Aorta (tissue), 5 donors: ENCODE data around the gene PLPP6. TPM values are rescaled to one million over a fixed set of nuclear protein-coding genes. Genes with fewer than 3 reads are reported as not detected.
A peak's percentile ranks its signal among the peaks of the same experiment; 100 is the strongest.
"Not testable (repeated sequence)": the region's sequence is repeated elsewhere in the genome, so short reads cannot be mapped to it uniquely, and the experiment has no call there.

Source experiments
- ATAC-seq: fragments of 200-7000 bp; cut with Tn5 transposase; one replicate; pipeline ENCODE4 v1.9.1; 2022; ENCODE audit warnings: moderate library complexity; ENCODE audit not compliant: low FRiP score
- DNase-seq, 2 donors: peaks; one replicate each; pipeline ENCODE4 v3.0.0-alpha.2; 2020
- H3K27ac ChIP-seq, 2 donors: one replicate each; pipeline ENCODE4 v1.5.1; 2013; ENCODE audit warnings: low read length in 2 of 2, mild to moderate bottlenecking in 2 of 2, moderate library complexity in 2 of 2, control low read depth in 1 of 2, inconsistent platforms in 1 of 2, low read depth in 1 of 2
- H3K27me3 ChIP-seq, 2 donors: one replicate each; pipeline ENCODE4 v1.6.1; 2013; ENCODE audit warnings: control low read depth in 1 of 2, low read length in 1 of 2, mild to moderate bottlenecking in 1 of 2, moderate library complexity in 1 of 2; ENCODE audit not compliant: insufficient read depth in 2 of 2, control insufficient read depth in 1 of 2
- H3K36me3 ChIP-seq, 2 donors: one replicate each; pipeline ENCODE4 v1.6.1; 2013; ENCODE audit warnings: control low read depth in 1 of 2, low read length in 1 of 2, mild to moderate bottlenecking in 1 of 2; ENCODE audit not compliant: insufficient read depth in 2 of 2, control insufficient read depth in 1 of 2
- H3K4me1 ChIP-seq, 2 donors: one replicate each; pipeline ENCODE4 v1.6.1; 2013; ENCODE audit warnings: low read length in 2 of 2, control low read depth in 1 of 2, mild to moderate bottlenecking in 1 of 2, moderate library complexity in 1 of 2; ENCODE audit not compliant: insufficient read depth in 2 of 2, control insufficient read depth in 1 of 2
- H3K4me3 ChIP-seq, 2 donors: one replicate each; pipeline ENCODE4 v1.5.1; 2013; ENCODE audit warnings: low read length in 2 of 2, control low read depth in 1 of 2, mild to moderate bottlenecking in 1 of 2
- H3K9me3 ChIP-seq: one replicate; pipeline ENCODE4 v1.6.1; 2013; ENCODE audit warnings: mild to moderate bottlenecking, low read length; ENCODE audit not compliant: control insufficient read depth
- WGBS, 2 donors: extraction: QIAGEN DNeasy Blood & Tissue Kit; methylation state at CpG; one replicate each; pipeline ENCODE4 v1.1.7; 2013; 5-methylcytosine and 5-hydroxymethylcytosine counted together
- intact Hi-C, 2 donors: fragments of 100-400 bp; cut with DNase I; formaldehyde crosslinking; loops; one replicate each; pipeline versions ENCODE4 v1.14.2 to v1.15.0; 2022
- polyA plus RNA-seq, 2 donors: library from polyadenylated mRNA; stranded (reverse); fragments of 200-250 nt; gene quantifications; one replicate each; pipeline ENCODE4 v1.2.3, GENCODE V29; 2013
- total RNA-seq, 2 donors: library from RNA; stranded (reverse); fragmentation: NEBNext Ultra II Directional; extraction: Animal tissue kit (Norgen Biotek cat#: 25700); gene quantifications; one replicate each; pipeline ENCODE4 v1.2.1, GENCODE V29; 2021
- donor health status: healthy with polysubstance abuse.
- donor health status: Bipolar disorder and iron deficiency.
- donor health status: DM: no; HTN: no; CAD: no.
- donor health status: DM: no; HTN: no; CAD: no.
- donor health status: DM: yes; HTN: yes; CAD: no.

The PLPP6 gene
- total and polyA plus RNA-seq, 4 donors, result 1.5 to 4.8 (median 4.6) TPM

DNA sequence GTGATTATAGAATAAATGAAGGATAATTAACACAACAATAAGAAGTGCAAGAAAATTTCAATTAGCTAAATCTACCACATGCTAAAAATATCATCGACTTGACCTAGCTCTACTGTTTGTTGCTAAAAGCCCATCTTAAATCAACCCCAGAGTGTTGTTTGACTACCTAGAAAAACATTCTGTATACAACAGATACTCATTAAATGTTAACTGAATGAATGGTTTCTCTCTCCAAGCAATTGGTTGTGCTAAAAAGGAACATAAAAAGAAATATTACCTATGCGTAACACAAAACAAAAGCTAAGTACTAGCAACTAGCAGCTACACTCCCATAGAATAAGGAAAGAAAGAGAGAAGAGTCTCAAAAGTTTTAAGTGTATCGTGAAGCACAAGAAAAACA, 5.5 kb upstream of the PLPP6 start:
- Histone ChIP-seq H3K4me1 (no peaks in the 10 kb centered on the region), H3K9me3 (no peaks in the 10 kb centered on the region), H3K4me3 (no peak overlapping the region), H3K36me3 (no peaks in the 10 kb centered on the region), H3K27ac (no peak overlapping the region), H3K27me3 (no peaks in the 10 kb centered on the region)
- 89 to 90% methylated on average over 3 of the region's 3 CpGs for WGBS, 2 donors
- ATAC-seq (no peak), DNase-seq (no peak)
- intact Hi-C loops, result no loop called here

DNA sequence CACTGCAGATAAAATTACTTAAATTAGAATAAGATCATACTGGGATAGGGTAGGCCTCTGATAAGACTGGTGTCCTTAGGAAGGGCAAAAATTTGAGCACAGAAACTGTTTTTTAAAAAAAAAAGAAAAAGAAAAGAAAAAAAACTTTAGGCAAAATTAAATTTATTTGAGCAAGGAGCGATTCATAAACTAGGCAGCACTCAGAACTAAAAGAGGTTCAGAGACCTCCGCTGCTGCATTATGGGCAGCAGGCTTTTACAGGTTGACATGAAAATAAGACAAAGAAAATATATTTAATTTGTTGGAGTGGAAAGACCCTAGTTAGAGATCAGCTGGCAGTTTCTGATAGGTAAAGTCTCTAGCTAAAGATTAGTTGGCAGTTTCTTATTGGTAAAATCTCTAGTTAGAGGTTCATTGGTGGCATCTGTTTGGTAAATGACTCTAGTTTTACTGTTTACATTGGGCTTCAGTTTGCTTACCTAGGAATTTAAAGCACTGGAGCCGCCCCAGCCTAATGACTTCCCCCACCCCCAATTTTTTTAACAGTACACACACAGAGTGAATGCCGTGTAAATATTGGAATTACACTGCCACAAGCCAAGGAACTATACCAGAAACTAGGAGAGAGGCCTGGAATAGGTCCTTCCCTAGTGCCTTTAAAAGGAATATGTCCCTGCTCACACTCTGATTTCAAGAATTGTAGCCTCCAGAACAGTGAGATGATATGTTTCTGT, 4.5 kb upstream of the PLPP6 start:
- intact Hi-C loops, result no loop called here
- Histone ChIP-seq H3K36me3 (no peaks in the 10 kb centered on the region), H3K9me3 (no peaks in the 10 kb centered on the region), H3K27ac (no peak overlapping the region), H3K4me3 (no peak overlapping the region), H3K4me1 (no peaks in the 10 kb centered on the region), H3K27me3 (no peaks in the 10 kb centered on the region)
- ATAC-seq, result no peak
- 83 to 93% methylated on average over 4 of the region's 4 CpGs for WGBS, 2 donors
- DNase-seq, result no peak

DNA sequence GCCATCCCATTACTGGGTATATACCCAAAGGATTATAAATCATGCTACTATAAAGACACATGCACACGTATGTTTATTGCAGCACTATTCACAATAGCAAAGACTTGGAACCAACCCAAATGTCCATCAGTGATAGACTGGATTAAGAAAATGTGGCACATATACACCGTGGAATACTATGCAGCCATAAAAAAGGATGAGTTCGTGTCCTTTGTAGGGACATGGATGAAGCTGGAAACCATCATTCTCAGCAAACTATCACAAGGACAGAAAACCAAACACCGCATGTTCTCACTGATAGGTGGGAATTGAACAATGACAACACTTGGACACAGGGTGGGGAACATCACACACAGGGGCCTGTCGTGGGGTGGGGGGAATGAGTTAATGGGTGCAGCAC, 1.4 kb upstream of the PLPP6 start:
- not testable (repeated sequence) for ATAC-seq, DNase-seq, H3K27me3 ChIP-seq, H3K4me3 ChIP-seq, H3K9me3 ChIP-seq, H3K4me1 ChIP-seq, H3K36me3 ChIP-seq, H3K27ac ChIP-seq
- intact Hi-C loops, result loop anchor here in 1 of 2 donors (10.0 kb wide), 2 partner anchors 356 to 1136 kb away; partner anchors contain the start of genes GLIS3 and RFX3
- 84 to 85% methylated on average over 4 of the region's 5 CpGs for WGBS, 2 donors

DNA sequence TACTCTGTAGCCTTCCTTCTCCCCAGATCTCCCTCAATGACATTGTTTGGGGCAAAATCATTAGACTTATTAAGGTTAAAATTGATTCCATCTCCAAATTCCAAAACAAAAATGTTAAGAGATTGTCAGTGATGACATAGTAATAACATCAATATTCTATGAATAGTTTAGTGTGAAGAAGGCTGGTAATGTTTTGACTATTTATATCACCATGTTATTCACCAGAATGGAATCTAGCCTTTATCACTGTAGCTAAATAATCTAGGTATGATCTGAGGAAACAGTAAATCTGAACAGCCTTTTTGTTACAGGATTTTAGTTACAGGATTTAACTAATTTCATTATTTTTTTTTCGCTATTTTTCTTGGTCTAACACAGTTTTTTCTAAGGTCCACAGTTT, 929 bp upstream of the PLPP6 start:
- Histone ChIP-seq H3K36me3 (no peaks in the 10 kb centered on the region), H3K27ac (no peak overlapping the region), H3K9me3 (no peaks in the 10 kb centered on the region), H3K27me3 (no peaks in the 10 kb centered on the region), H3K4me3 (no peak overlapping the region), H3K4me1 (peaks cover 0 to 4% of the 10 kb centered on the region in 2 donors)
- WGBS, 2 donors, result 48 to 54% methylated on average over 1 of the region's 1 CpG
- intact Hi-C loops, result loop anchor here in 1 of 2 donors (10.0 kb wide), 2 partner anchors 356 to 1136 kb away; partner anchors contain the start of genes GLIS3 and RFX3
- ATAC-seq (no peak), DNase-seq (no peak)

DNA sequence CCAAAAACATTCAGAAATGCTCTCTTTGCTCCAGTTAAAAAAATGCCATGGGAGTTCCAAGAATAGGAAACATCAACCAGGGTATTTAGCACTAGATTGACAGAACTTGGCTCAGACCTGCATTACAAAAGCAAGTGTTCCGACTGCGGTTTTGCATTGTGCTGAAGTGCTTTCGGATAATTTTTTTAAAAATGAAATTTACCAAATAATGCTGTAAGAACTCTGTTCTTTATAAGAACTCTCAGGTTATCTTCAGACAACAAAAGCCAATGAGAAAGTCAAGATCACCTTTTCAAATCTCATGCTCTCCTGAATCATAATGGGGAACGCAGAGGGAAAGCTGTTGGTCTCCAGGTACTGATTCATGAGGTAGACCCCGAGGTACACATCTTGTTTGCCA, 483 bp upstream of the PLPP6 start:
- peaks cover 0 to 4% of the 10 kb centered on the region in 2 donors for H3K4me1 ChIP-seq
- intact Hi-C loops, result loop anchor here in 1 of 2 donors (10.0 kb wide), 2 partner anchors 357 to 1137 kb away; partner anchors contain the start of genes GLIS3 and RFX3
- ATAC-seq (no peak), DNase-seq (no peak)
- WGBS, 2 donors, result 0 to 1% methylated on average over 5 of the region's 5 CpGs
- H3K4me3 ChIP-seq, result peak overlapping the region; percentile 61 to 62
- H3K27me3 ChIP-seq, result no peaks in the 10 kb centered on the region
- H3K9me3 ChIP-seq, result no peaks in the 10 kb centered on the region
- H3K36me3 ChIP-seq, result no peaks in the 10 kb centered on the region
- peak overlapping the region; percentile 3 to 32 for H3K27ac ChIP-seq

DNA sequence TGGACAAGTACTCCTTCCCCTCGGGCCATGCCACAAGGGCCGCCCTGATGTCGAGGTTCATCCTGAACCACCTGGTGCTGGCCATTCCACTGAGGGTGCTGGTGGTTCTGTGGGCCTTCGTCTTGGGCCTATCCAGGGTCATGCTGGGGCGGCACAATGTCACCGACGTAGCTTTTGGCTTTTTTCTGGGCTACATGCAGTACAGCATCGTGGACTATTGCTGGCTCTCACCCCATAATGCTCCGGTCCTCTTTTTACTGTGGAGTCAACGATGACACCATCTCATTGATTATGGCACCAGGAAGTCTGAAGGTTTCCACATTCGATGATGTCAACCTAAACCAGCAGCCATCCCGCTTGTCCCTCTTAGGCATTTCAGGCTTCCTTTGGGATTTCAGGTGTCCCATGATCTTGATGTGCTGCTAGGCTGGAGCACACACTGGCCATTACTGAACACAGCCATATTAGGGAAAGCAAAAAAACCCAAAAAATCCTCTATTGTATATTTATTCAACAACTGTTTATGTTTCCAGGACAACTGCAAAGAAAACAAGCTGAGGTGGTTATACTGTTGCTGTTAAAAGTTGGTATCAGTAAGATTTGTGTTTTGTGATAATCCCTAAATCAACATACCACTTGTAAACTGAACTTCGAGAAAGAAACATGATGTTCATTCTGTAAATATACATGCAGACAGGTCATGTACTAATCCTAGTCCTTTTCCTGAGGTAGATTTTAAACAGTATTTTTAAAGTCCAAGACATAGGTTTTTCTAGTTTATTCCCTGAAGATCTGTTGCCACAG, 1.1 kb downstream of the PLPP6 start:
- H3K9me3 ChIP-seq, result no peaks in the 10 kb centered on the region
- H3K4me1 ChIP-seq, result peaks cover 0 to 4% of the 10 kb centered on the region in 2 donors
- H3K4me3 ChIP-seq, result peak overlapping the region in 1 of 2 donors; percentile 61
- H3K36me3 ChIP-seq, result no peaks in the 10 kb centered on the region
- ATAC-seq (no peak), DNase-seq (no peak)
- no peaks in the 10 kb centered on the region for H3K27me3 ChIP-seq
- intact Hi-C loops, result loop anchor here in 1 of 2 donors (10.0 kb wide), 2 partner anchors 358 to 1138 kb away; partner anchors contain the start of genes GLIS3 and RFX3
- H3K27ac ChIP-seq, result peak overlapping the region in 1 of 2 donors; percentile 53
- 56% methylated on average over 13 of the region's 13 CpGs for WGBS, 2 donors

DNA sequence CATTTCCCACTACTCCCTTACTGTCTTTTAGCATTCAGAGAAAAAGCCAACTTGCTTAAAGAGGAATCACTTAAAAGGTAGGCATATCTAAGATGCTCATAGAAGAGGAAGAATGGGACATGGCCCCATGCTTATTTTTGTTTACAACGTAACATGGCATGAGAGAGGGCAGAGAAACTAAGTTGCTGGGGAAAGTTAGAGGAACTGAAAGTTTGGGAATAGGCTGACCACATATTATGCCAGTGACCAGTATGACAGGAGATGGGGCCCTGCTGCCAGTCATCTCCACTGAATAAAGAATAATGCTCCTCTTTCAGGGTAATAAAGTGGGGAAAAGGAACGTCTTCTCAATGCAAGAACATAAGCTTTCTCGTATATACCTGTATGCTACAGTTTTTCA, 1.9 kb downstream of the PLPP6 start:
- Histone ChIP-seq H3K9me3 (no peaks in the 10 kb centered on the region), H3K27ac (no peak overlapping the region)
- WGBS, 2 donors, result 81 to 89% methylated on average over 3 of the region's 3 CpGs

DNA sequence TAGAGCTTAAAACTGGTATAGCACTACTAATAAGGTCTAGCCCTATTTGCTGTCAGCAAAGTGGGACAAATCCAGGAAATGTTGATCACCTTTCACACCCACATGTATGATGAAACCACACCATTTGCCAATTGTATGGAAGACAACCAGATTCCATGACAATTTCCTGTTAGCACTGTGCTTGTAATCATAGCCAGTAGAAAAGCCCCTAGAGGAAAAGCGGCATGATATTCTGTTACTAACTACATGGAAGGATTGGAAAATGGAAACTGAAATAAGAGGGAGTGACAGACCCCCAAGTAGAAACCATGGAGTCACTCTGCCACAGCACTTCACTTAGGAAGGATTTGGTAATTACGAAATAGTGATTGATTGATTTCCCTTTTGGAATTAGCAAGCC, 3.3 kb downstream of the PLPP6 start:
- H3K4me3 ChIP-seq, result no peak overlapping the region
- no peak for ATAC-seq
- H3K27ac ChIP-seq, result no peak overlapping the region
- H3K4me1 ChIP-seq, result peaks cover 0 to 4% of the 10 kb centered on the region in 2 donors
- H3K9me3 ChIP-seq, result no peaks in the 10 kb centered on the region
- intact Hi-C loops, result loop anchor here in 1 of 2 donors (10.0 kb wide), 2 partner anchors 361 to 1141 kb away; partner anchors contain the start of genes GLIS3 and RFX3
- 84 to 91% methylated on average over 2 of the region's 2 CpGs for WGBS, 2 donors
- H3K36me3 ChIP-seq, result no peaks in the 10 kb centered on the region
- no peaks in the 10 kb centered on the region for H3K27me3 ChIP-seq
- no peak for DNase-seq

More for the DNA sequence above, 1.9 kb downstream of the PLPP6 start:
- H3K27me3 ChIP-seq, result no peaks in the 10 kb centered on the region
- intact Hi-C loops, result loop anchor here in 1 of 2 donors (10.0 kb wide), 2 partner anchors 359 to 1139 kb away; partner anchors contain the start of genes GLIS3 and RFX3
- no peak for ATAC-seq
- H3K4me1 ChIP-seq, result peaks cover 0 to 4% of the 10 kb centered on the region in 2 donors
- H3K36me3 ChIP-seq, result no peaks in the 10 kb centered on the region
- no peak for DNase-seq
- H3K4me3 ChIP-seq, result no peak overlapping the region
